ENCODE results near the gene ITPR2.

ITPR2 gene

GRCh38 chr12:26691234-26691970 lies 141.6 kb downstream of the ITPR2 start:
- no peak overlapping the region for H2AFZ ChIP-seq (ENCODE audit: low read length)
- TF ChIP-seq CTCF (IDR thresholded peaks at IDR 0.05; ENCODE audit: low read length) (no peak), EZH2phosphoT487 (IDR thresholded peaks at IDR 0.05; ENCODE audit: low read length) (no peak), EZH2 (optimal IDR thresholded peaks at IDR 0.05; ENCODE audit: low read depth, low read length) (no peak)
- no peaks in the 10 kb centered on the region for H3K9me2 ChIP-seq (replicated peaks; ENCODE audit: insufficient read depth, low read length)
- H3K4me2 ChIP-seq (ENCODE audit: low read depth, low read length): no peak overlapping the region
- H3K79me2 ChIP-seq (ENCODE audit: low read length): no peaks in the 10 kb centered on the region
- H3K27ac ChIP-seq (ENCODE audit: low read length): no peak overlapping the region
- H3K36me3 ChIP-seq (replicated peaks; ENCODE audit: insufficient read depth, low read length): no peaks in the 10 kb centered on the region
- H3K27me3 ChIP-seq (replicated peaks; ENCODE audit: insufficient read depth, low read length): no peaks in the 10 kb centered on the region
- H3K4me3 ChIP-seq (ENCODE audit: low read length): no peak overlapping the region
- no peaks in the 10 kb centered on the region for H4K20me1 ChIP-seq (ENCODE audit: insufficient read depth, low read length)
- H3K9ac ChIP-seq (ENCODE audit: low read length): no peak overlapping the region
- H3F3A ChIP-seq (ENCODE audit: insufficient read depth, low read length): no peaks in the 10 kb centered on the region
- H3K4me1 ChIP-seq (ENCODE audit: low read length): no peaks in the 10 kb centered on the region
- H3K9me3 ChIP-seq (replicated peaks; ENCODE audit: insufficient read depth, low read length): no peaks in the 10 kb centered on the region
- no peak for DNase-seq

GRCh38 chr12:26690601-26691000 lies 142.4 kb downstream of the ITPR2 start:
- Histone ChIP-seq H3K9ac (ENCODE audit: low read length) (no peak overlapping the region), H3K79me2 (ENCODE audit: low read length) (no peaks in the 10 kb centered on the region), H3K27me3 (replicated peaks; ENCODE audit: insufficient read depth, low read length) (no peaks in the 10 kb centered on the region), H3F3A (ENCODE audit: insufficient read depth, low read length) (no peaks in the 10 kb centered on the region), H3K4me2 (ENCODE audit: low read depth, low read length) (no peak overlapping the region), H3K4me3 (ENCODE audit: low read length) (no peak overlapping the region), H3K27ac (ENCODE audit: low read length) (no peak overlapping the region), H3K36me3 (replicated peaks; ENCODE audit: insufficient read depth, low read length) (no peaks in the 10 kb centered on the region), H4K20me1 (ENCODE audit: insufficient read depth, low read length) (no peaks in the 10 kb centered on the region), H3K4me1 (ENCODE audit: low read length) (no peaks in the 10 kb centered on the region), H3K9me3 (replicated peaks; ENCODE audit: insufficient read depth, low read length) (no peaks in the 10 kb centered on the region), H3K9me2 (replicated peaks; ENCODE audit: insufficient read depth, low read length) (no peaks in the 10 kb centered on the region), H2AFZ (ENCODE audit: low read length) (no peak overlapping the region)
- no peak for DNase-seq
- TF ChIP-seq CTCF (IDR thresholded peaks at IDR 0.05; ENCODE audit: low read length) (no peak), EZH2phosphoT487 (IDR thresholded peaks at IDR 0.05; ENCODE audit: low read length) (no peak), EZH2 (optimal IDR thresholded peaks at IDR 0.05; ENCODE audit: low read depth, low read length) (no peak)

- Histone ChIP-seq H3K9ac (ENCODE audit: low read length) (no peak overlapping the region), H3K27ac (ENCODE audit: low read length) (no peak overlapping the region), H3K4me1 (ENCODE audit: low read length) (no peaks in the 10 kb centered on the region), H2AFZ (ENCODE audit: low read length) (no peak overlapping the region), H3K9me2 (replicated peaks; ENCODE audit: insufficient read depth, low read length) (no peaks in the 10 kb centered on the region), H4K20me1 (ENCODE audit: insufficient read depth, low read length) (no peaks in the 10 kb centered on the region), H3F3A (ENCODE audit: insufficient read depth, low read length) (no peaks in the 10 kb centered on the region), H3K4me2 (ENCODE audit: low read depth, low read length) (no peak overlapping the region), H3K9me3 (replicated peaks; ENCODE audit: insufficient read depth, low read length) (no peaks in the 10 kb centered on the region), H3K27me3 (replicated peaks; ENCODE audit: insufficient read depth, low read length) (no peaks in the 10 kb centered on the region), H3K79me2 (ENCODE audit: low read length) (no peaks in the 10 kb centered on the region), H3K4me3 (ENCODE audit: low read length) (no peak overlapping the region), H3K36me3 (replicated peaks; ENCODE audit: insufficient read depth, low read length) (no peaks in the 10 kb centered on the region)
- no peak for TF ChIP-seq EZH2phosphoT487 (IDR thresholded peaks at IDR 0.05; ENCODE audit: low read length)
- TF ChIP-seq CTCF (IDR thresholded peaks at IDR 0.05; ENCODE audit: low read length): no peak
- TF ChIP-seq EZH2 (optimal IDR thresholded peaks at IDR 0.05; ENCODE audit: low read depth, low read length): no peak
- DNase-seq: no peak
Observed at GRCh38 chr12:26689281-26689841, 143.6 kb downstream of the ITPR2 start.

Data from MM.1S (cell line).